Measurements from ENCODE around the gene SLC37A1.

SLC37A1 gene

GRCh38 chr21:42578034-42578433 lies 64.4 kb downstream of the SLC37A1 start (continued):
- no peak for TF ChIP-seq ZNF292 (tag by site-specific recombination; IDR thresholded peaks at IDR 0.05; ENCODE audit: borderline replicate concordance, low read depth)
- no peak for TF ChIP-seq ZNF843 (tag by site-specific recombination; IDR thresholded peaks at IDR 0.05)
- no peak for TF ChIP-seq ZNF660 (tag by site-specific recombination; IDR thresholded peaks at IDR 0.05)
- TF ChIP-seq ZNF239 (tag by site-specific recombination; IDR thresholded peaks at IDR 0.05): no peak
- no peak for TF ChIP-seq ZNF555 (tag by site-specific recombination; conservative IDR thresholded peaks at IDR 0.05)

GRCh38 chr21:42578761-42579415 lies 65.2 kb downstream of the SLC37A1 start:
- Histone ChIP-seq H3K9me3 (ENCODE audit: control insufficient read depth, insufficient read depth, low read depth, low read length) (no peaks in the 10 kb centered on the region), H3K4me3 (ENCODE audit: low read depth, low read length) (no peak overlapping the region), H3K4me1 (ENCODE audit: control insufficient read depth, insufficient read depth, low read length) (no peaks in the 10 kb centered on the region), H3K27ac (ENCODE audit: extremely low read depth, low read depth, low read length) (no peak overlapping the region), H3K36me3 (ENCODE audit: control insufficient read depth in 2 of 2, insufficient read depth in 1 of 2, low read length in 2 of 2) (peaks cover 0 to 6% of the 10 kb centered on the region in 2 experiments; a peak in 1 of 3 replicates)
- ChIA-PET POLR2A (no interaction called here), CTCF (interaction anchor here (2.3 kb wide), 1 partner anchor 15 kb away, joined by 7 read pairs; no protein-coding TSS in a partner anchor)
- no peak for TF ChIP-seq ZFP3 (tag by site-specific recombination; IDR thresholded peaks at IDR 0.05; ENCODE audit: low read depth)
- TF ChIP-seq ZNF747 (tag by site-specific recombination; IDR thresholded peaks at IDR 0.05): no peak
- no peak for TF ChIP-seq ZEB2 (tag by site-specific recombination; IDR thresholded peaks at IDR 0.05)
- no peak for TF ChIP-seq ZNF18 (tag by site-specific recombination; IDR thresholded peaks at IDR 0.05)
- no peak for TF ChIP-seq ZNF449 (tag by site-specific recombination; IDR thresholded peaks at IDR 0.05)
- no peak for TF ChIP-seq ZNF155 (tag by site-specific recombination; IDR thresholded peaks at IDR 0.05)
- TF ChIP-seq ZNF76 (tag by site-specific recombination; IDR thresholded peaks at IDR 0.05; ENCODE audit: borderline replicate concordance, low read depth): no peak
- TF ChIP-seq GLI4 (tag by site-specific recombination; IDR thresholded peaks at IDR 0.05): no peak
- TF ChIP-seq ZBTB20 (tag by site-specific recombination; IDR thresholded peaks at IDR 0.05): no peak
- TF ChIP-seq HOXD13 (CRISPR knock-in tag; IDR thresholded peaks at IDR 0.05; ENCODE audit: borderline replicate concordance): no peak
- TF ChIP-seq ZNF248 (tag by site-specific recombination; IDR thresholded peaks at IDR 0.05): no peak

DNA sequence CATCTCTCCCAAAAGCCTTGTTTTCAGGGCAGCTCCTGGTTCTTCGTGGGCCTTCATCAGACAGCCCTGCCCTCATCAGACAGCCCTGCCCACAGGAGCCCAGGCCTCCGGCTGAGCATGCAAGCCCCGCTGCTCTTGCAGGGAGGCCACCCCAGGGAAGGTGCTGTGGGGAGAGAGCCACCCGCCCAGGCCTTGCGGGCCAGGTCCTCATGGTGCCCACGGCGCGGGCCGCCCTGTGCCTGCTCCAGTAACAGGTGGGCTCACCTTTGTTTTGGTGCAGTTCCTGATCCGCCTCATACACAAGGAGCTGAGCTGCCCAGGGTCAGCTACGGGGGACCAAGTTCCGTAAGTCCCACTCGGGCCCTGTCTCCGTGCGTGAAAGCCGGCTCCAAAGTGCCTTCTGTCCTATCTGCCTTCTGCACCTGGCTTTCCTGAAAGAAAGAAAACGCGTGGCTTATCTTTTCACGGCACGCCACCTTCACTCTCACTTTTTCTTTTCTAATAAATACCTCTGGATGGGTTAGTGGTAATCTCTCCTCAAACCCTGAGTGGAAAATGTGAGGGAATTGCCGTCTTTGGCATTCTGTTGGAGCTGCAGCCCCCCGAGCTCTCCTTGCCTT lies 65.9 kb downstream of the SLC37A1 start:
- Histone ChIP-seq H3K4me3 (ENCODE audit: low read depth, low read length) (no peak overlapping the region), H3K4me1 (ENCODE audit: control insufficient read depth, insufficient read depth, low read length) (no peaks in the 10 kb centered on the region), H3K9me3 (ENCODE audit: control insufficient read depth, insufficient read depth, low read depth, low read length) (no peaks in the 10 kb centered on the region), H3K36me3 (ENCODE audit: control insufficient read depth in 2 of 2, insufficient read depth in 1 of 2, low read length in 2 of 2) (peaks cover 0 to 6% of the 10 kb centered on the region in 2 experiments; a peak in 1 of 3 replicates), H3K27ac (ENCODE audit: extremely low read depth, low read depth, low read length) (no peak overlapping the region)
- TF ChIP-seq, protein P1, sequence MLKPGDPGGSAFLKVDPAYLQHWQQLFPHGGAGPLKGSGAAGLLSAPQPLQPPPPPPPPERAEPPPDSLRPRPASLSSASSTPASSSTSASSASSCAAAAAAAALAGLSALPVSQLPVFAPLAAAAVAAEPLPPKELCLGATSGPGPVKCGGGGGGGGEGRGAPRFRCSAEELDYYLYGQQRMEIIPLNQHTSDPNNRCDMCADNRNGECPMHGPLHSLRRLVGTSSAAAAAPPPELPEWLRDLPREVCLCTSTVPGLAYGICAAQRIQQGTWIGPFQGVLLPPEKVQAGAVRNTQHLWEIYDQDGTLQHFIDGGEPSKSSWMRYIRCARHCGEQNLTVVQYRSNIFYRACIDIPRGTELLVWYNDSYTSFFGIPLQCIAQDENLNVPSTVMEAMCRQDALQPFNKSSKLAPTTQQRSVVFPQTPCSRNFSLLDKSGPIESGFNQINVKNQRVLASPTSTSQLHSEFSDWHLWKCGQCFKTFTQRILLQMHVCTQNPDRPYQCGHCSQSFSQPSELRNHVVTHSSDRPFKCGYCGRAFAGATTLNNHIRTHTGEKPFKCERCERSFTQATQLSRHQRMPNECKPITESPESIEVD (tag by site-specific recombination; IDR thresholded peaks at IDR 0.05): no peak
- TF ChIP-seq ZSCAN5A (tag by site-specific recombination; IDR thresholded peaks at IDR 0.05) (no peak), ZNF10 (tag by site-specific recombination; IDR thresholded peaks at IDR 0.05) (no peak), SCRT2 (tag by site-specific recombination; IDR thresholded peaks at IDR 0.05) (0 out of 2 replicates have a peak, but pooled peaks have one; percentile 22), ZNF704 (tag by site-specific recombination; IDR thresholded peaks at IDR 0.05) (no peak), ZBTB26 (tag by site-specific recombination; optimal IDR thresholded peaks at IDR 0.05) (no peak)
- ChIA-PET POLR2A (no interaction called here), CTCF (interaction anchor here (2.3 kb wide), 1 partner anchor 14 kb away, joined by 7 read pairs; no protein-coding TSS in a partner anchor)
